ENCODE data around the gene TRPV4. TPM values are rescaled to one million over a fixed set of nuclear protein-coding genes. Genes with fewer than 3 reads are reported as not detected.

The TRPV4 gene
- total RNA-seq, 1 experiment from 2014 or later = 3.1 TPM

GRCh38 chr12:109792992-109793391, 40.2 kb downstream of the TRPV4 start:
- CTCF ChIA-PET = no interaction called here

DNA sequence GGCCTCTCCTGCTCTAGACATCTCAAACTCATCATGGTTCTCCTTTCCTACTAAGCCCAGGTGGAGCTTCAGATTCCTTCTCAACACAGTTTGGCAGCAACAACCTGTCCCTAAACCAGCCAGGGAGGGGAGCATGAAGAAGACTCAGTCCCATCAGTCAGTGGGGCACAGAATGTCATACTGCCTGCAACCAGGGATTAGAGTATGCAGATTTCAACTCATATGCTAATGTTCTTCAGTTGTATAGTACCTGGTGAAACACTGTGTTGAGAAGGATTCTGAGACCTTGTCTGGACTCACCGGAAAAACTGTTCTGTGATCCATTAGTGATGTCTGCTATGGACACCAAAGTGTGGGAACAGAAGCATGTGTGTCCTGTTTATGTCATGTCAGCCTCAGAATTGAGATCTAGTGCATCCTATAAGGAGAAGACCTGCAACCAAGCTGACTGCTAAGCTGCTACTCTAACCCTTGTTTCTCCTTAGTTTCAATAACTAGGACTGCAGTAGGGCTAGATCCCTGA, 43.6 kb downstream of the TRPV4 start:
- Histone ChIP-seq H3K36me3 (ENCODE audit: low read depth) (no peaks in the 10 kb centered on the region), H4K20me1 (ENCODE audit: insufficient read depth) (no peaks in the 10 kb centered on the region), H3K4me1 (replicated peaks; ENCODE audit: insufficient read depth) (peaks cover 2% of the 10 kb centered on the region), H3K79me2 (ENCODE audit: low read depth) (no peaks in the 10 kb centered on the region), H3K27me3 (ENCODE audit: insufficient read depth, low read depth) (no peaks in the 10 kb centered on the region), H3F3A (ENCODE audit: insufficient read depth, low read depth) (peaks cover 3% of the 10 kb centered on the region; the same call in 1 of the 2 replicates), H3K4me2 (no peak overlapping the region), H3K9me3 (ENCODE audit: insufficient read depth, low read depth) (no peaks in the 10 kb centered on the region), H2AFZ (no peak overlapping the region), H3K9me2 (ENCODE audit: insufficient read depth) (no peaks in the 10 kb centered on the region), H3K4me3 (no peak overlapping the region), H3K27ac (no peak overlapping the region)
- no peak for DNase-seq
- no TSS peak for BruUV-seq (replicated peaks)
- ChIA-PET POLR2A (ENCODE audit: unreplicated experiment) (no interaction called here), CTCF (interaction anchor here (0.7 kb wide), 1 partner anchor 14 kb away, joined by 3 read pairs; no protein-coding TSS in a partner anchor)
- no peak for TF ChIP-seq EZH2 (IDR thresholded peaks at IDR 0.05; ENCODE audit: low read depth)
- TF ChIP-seq, protein P1, sequence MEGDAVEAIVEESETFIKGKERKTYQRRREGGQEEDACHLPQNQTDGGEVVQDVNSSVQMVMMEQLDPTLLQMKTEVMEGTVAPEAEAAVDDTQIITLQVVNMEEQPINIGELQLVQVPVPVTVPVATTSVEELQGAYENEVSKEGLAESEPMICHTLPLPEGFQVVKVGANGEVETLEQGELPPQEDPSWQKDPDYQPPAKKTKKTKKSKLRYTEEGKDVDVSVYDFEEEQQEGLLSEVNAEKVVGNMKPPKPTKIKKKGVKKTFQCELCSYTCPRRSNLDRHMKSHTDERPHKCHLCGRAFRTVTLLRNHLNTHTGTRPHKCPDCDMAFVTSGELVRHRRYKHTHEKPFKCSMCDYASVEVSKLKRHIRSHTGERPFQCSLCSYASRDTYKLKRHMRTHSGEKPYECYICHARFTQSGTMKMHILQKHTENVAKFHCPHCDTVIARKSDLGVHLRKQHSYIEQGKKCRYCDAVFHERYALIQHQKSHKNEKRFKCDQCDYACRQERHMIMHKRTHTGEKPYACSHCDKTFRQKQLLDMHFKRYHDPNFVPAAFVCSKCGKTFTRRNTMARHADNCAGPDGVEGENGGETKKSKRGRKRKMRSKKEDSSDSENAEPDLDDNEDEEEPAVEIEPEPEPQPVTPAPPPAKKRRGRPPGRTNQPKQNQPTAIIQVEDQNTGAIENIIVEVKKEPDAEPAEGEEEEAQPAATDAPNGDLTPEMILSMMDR (conservative IDR thresholded peaks at IDR 0.05) = no peak
- intact Hi-C loops (cut with micrococcal nuclease; ENCODE audit: unreplicated experiment) = no loop called here

More at GRCh38 chr12:109792992-109793391, 40.2 kb downstream of the TRPV4 start:
- peaks cover 11% of the 10 kb centered on the region for H3F3A ChIP-seq (ENCODE audit: insufficient read depth, low read depth)
- no peaks in the 10 kb centered on the region for H3K27me3 ChIP-seq (ENCODE audit: insufficient read depth, low read depth)
- H3K4me2 ChIP-seq = no peak overlapping the region
- no peak for DNase-seq
- no peak for TF ChIP-seq EZH2 (IDR thresholded peaks at IDR 0.05; ENCODE audit: low read depth)
- TF ChIP-seq, protein P1 (conservative IDR thresholded peaks at IDR 0.05) = no peak
- H4K20me1 ChIP-seq (ENCODE audit: insufficient read depth) = no peaks in the 10 kb centered on the region
- no peaks in the 10 kb centered on the region for H3K9me3 ChIP-seq (ENCODE audit: insufficient read depth, low read depth)
- no peaks in the 10 kb centered on the region for H3K79me2 ChIP-seq (ENCODE audit: low read depth)
- no peaks in the 10 kb centered on the region for H3K36me3 ChIP-seq (ENCODE audit: low read depth)
- no peak overlapping the region for H2AFZ ChIP-seq
- POLR2A ChIA-PET (ENCODE audit: unreplicated experiment) = no interaction called here
- H3K9me2 ChIP-seq (ENCODE audit: insufficient read depth) = no peaks in the 10 kb centered on the region
- intact Hi-C loops (cut with micrococcal nuclease; ENCODE audit: unreplicated experiment) = no loop called here
- H3K27ac ChIP-seq = no peak overlapping the region
- no TSS peak for BruUV-seq (replicated peaks)
- H3K4me3 ChIP-seq = no peak overlapping the region
- peaks cover 9% of the 10 kb centered on the region for H3K4me1 ChIP-seq (replicated peaks; ENCODE audit: insufficient read depth)

DNA sequence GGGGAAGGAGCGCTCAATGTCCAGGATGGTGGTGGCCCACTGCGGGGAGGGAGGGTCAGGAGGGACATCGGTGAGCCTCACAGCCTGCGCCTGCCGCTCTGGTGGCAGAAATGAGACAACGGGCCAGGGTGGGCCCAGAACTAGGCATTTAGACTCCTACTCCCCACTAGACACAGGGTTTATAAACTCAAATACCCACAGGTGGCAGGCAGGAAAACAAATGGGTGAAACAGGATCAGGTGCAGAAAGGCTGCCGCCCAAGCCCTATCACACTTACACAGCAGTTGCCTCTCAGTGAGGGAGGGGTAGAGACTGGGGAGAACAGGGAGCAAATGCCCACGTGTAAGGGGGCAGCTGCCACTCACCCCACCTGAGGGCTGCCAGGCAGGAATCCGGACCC, 46.4 kb downstream of the TRPV4 start:
- Histone ChIP-seq H3K27ac (no peak overlapping the region), H4K20me1 (ENCODE audit: insufficient read depth) (no peaks in the 10 kb centered on the region), H3K9me3 (ENCODE audit: insufficient read depth, low read depth) (no peaks in the 10 kb centered on the region), H3K27me3 (ENCODE audit: insufficient read depth, low read depth) (no peaks in the 10 kb centered on the region), H3K9me2 (ENCODE audit: insufficient read depth) (no peaks in the 10 kb centered on the region), H2AFZ (no peak overlapping the region), H3K79me2 (ENCODE audit: low read depth) (no peaks in the 10 kb centered on the region), H3K4me3 (no peak overlapping the region), H3K36me3 (ENCODE audit: low read depth) (no peaks in the 10 kb centered on the region), H3K4me2 (no peak overlapping the region), H3F3A (ENCODE audit: insufficient read depth, low read depth) (no peaks in the 10 kb centered on the region), H3K4me1 (replicated peaks; ENCODE audit: insufficient read depth) (0 out of 2 replicates have a peak, but pooled peaks cover 5% of the 10 kb centered on the region)
- no TSS peak for BruUV-seq (replicated peaks)
- TF ChIP-seq EZH2 (IDR thresholded peaks at IDR 0.05; ENCODE audit: low read depth) = no peak
- TF ChIP-seq, protein P1 (conservative IDR thresholded peaks at IDR 0.05) = no peak
- no peak for DNase-seq
- POLR2A ChIA-PET (ENCODE audit: unreplicated experiment) = no interaction called here
- CTCF ChIA-PET = no interaction called here
- intact Hi-C loops (cut with micrococcal nuclease; ENCODE audit: unreplicated experiment) = no loop called here

Measured in PC-9 (cell line).